Measurements from ENCODE around the gene PVALEF.

The PVALEF gene

DNA sequence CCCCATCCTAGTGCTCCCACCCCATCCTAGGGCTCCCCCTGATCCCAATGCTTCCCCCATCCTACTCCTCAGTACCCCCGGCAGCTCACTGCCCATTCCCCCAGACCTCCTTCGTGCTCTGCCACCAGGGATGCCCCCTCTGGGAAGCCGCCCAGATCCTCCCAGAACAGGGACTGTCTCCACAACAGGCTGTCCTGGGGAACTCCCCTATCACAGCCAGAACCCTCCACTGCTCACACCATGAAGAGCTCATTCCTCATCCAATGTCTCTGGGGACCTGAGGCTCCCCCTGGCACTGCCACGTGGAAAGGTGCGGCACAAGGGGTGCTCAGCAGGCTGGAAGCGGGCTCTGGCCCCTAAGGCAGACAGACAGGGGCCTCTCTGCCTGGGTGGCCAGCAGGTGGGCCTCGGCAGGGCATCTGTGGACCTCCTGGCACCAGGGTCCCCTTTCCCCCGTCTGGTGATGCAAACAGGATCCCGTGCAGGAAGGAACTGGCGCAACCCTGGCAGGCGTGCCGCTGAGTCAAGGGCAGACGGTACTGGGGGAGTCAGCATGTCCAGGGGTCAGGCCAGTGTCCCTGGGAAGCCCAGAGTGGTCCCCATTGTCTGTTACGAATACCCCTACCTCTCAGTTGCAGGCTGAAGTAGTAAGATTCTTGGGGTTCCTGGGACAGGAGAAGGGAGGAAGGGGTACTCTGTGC lies 14.8 kb upstream of the PVALEF start:
- no peak for DNase-seq
- Histone ChIP-seq H3K9me2 (replicated peaks; ENCODE audit: insufficient read depth, low read length) (no peaks in the 10 kb centered on the region), H3K4me1 (ENCODE audit: low read length) (no peaks in the 10 kb centered on the region), H3K36me3 (replicated peaks; ENCODE audit: insufficient read depth, low read length) (no peaks in the 10 kb centered on the region), H2AFZ (ENCODE audit: low read length) (no peak overlapping the region), H3K9ac (ENCODE audit: low read length) (no peak overlapping the region), H3K79me2 (ENCODE audit: low read length) (no peaks in the 10 kb centered on the region), H3F3A (ENCODE audit: insufficient read depth, low read length) (peaks cover 4% of the 10 kb centered on the region; the same call in 1 of the 2 replicates), H3K27ac (ENCODE audit: low read length) (no peak overlapping the region), H4K20me1 (ENCODE audit: insufficient read depth, low read length) (no peaks in the 10 kb centered on the region), H3K9me3 (replicated peaks; ENCODE audit: insufficient read depth, low read length) (no peaks in the 10 kb centered on the region), H3K4me3 (ENCODE audit: low read length) (no peak overlapping the region), H3K4me2 (ENCODE audit: low read depth, low read length) (no peak overlapping the region), H3K27me3 (replicated peaks; ENCODE audit: insufficient read depth, low read length) (peaks cover 93% of the 10 kb centered on the region)
- TF ChIP-seq CTCF (IDR thresholded peaks at IDR 0.05; ENCODE audit: low read length) (no peak), EZH2phosphoT487 (IDR thresholded peaks at IDR 0.05; ENCODE audit: low read length) (no peak), EZH2 (optimal IDR thresholded peaks at IDR 0.05; ENCODE audit: low read depth, low read length) (no peak)

- Histone ChIP-seq H3K9me3 (replicated peaks; ENCODE audit: insufficient read depth, low read length) (no peaks in the 10 kb centered on the region), H3K27ac (ENCODE audit: low read length) (no peak overlapping the region), H4K20me1 (ENCODE audit: insufficient read depth, low read length) (no peaks in the 10 kb centered on the region), H3K27me3 (replicated peaks; ENCODE audit: insufficient read depth, low read length) (peaks cover 93% of the 10 kb centered on the region), H3K79me2 (ENCODE audit: low read length) (no peaks in the 10 kb centered on the region), H3F3A (ENCODE audit: insufficient read depth, low read length) (peaks cover 4% of the 10 kb centered on the region; the same call in 1 of the 2 replicates), H3K4me2 (ENCODE audit: low read depth, low read length) (no peak overlapping the region), H3K4me1 (ENCODE audit: low read length) (no peaks in the 10 kb centered on the region), H3K36me3 (replicated peaks; ENCODE audit: insufficient read depth, low read length) (no peaks in the 10 kb centered on the region), H3K9me2 (replicated peaks; ENCODE audit: insufficient read depth, low read length) (no peaks in the 10 kb centered on the region), H2AFZ (ENCODE audit: low read length) (no peak overlapping the region), H3K9ac (ENCODE audit: low read length) (no peak overlapping the region), H3K4me3 (ENCODE audit: low read length) (no peak overlapping the region)
- TF ChIP-seq EZH2 (optimal IDR thresholded peaks at IDR 0.05; ENCODE audit: low read depth, low read length): no peak
- TF ChIP-seq CTCF (IDR thresholded peaks at IDR 0.05; ENCODE audit: low read length): no peak
- TF ChIP-seq EZH2phosphoT487 (IDR thresholded peaks at IDR 0.05; ENCODE audit: low read length): no peak
- DNase-seq: no peak
Measured at GRCh38 chr17:81151278-81151677, 14.0 kb upstream of the PVALEF start.

- Histone ChIP-seq H2AFZ (ENCODE audit: low read length) (no peak overlapping the region), H3K79me2 (ENCODE audit: low read length) (no peaks in the 10 kb centered on the region), H3K27ac (ENCODE audit: low read length) (no peak overlapping the region; the same call in 1 of the 2 replicates), H3K9me2 (replicated peaks; ENCODE audit: insufficient read depth, low read length) (no peaks in the 10 kb centered on the region), H3K4me3 (ENCODE audit: low read length) (no peak overlapping the region), H3K4me2 (ENCODE audit: low read depth, low read length) (peak overlapping the region; percentile 24; the same call in 1 of the 2 replicates), H3K4me1 (ENCODE audit: low read length) (no peaks in the 10 kb centered on the region), H4K20me1 (ENCODE audit: insufficient read depth, low read length) (no peaks in the 10 kb centered on the region), H3K36me3 (replicated peaks; ENCODE audit: insufficient read depth, low read length) (no peaks in the 10 kb centered on the region), H3K9me3 (replicated peaks; ENCODE audit: insufficient read depth, low read length) (no peaks in the 10 kb centered on the region), H3K27me3 (replicated peaks; ENCODE audit: insufficient read depth, low read length) (peaks cover 94% of the 10 kb centered on the region), H3F3A (ENCODE audit: insufficient read depth, low read length) (peaks cover 4% of the 10 kb centered on the region; the same call in 1 of the 2 replicates), H3K9ac (ENCODE audit: low read length) (no peak overlapping the region)
- DNase-seq: peak; percentile 70
- TF ChIP-seq EZH2 (optimal IDR thresholded peaks at IDR 0.05; ENCODE audit: low read depth, low read length) (no peak), EZH2phosphoT487 (IDR thresholded peaks at IDR 0.05; ENCODE audit: low read length) (no peak), CTCF (IDR thresholded peaks at IDR 0.05; ENCODE audit: low read length) (no peak)
Measured at GRCh38 chr17:81152288-81152828, 12.9 kb upstream of the PVALEF start.

All from MM.1S (cell line).